H1 (cell line): ENCODE measurements around the gene SOCS7. TPM values are rescaled to one million over a fixed set of nuclear protein-coding genes. Genes with fewer than 3 reads are reported as not detected.
A peak's percentile ranks its signal among the peaks of the same experiment; 100 is the strongest.

ENCODE experiments used
- CTCF ChIA-PET: fragments of 300-600 bp; sonication (Branson Sonifier 250); formaldehyde crosslinking; loops from one replicate; lab custom pipeline; 2021; ENCODE audit not compliant: partially characterized antibody; lab: Charles Lee
- POLR2A ChIA-PET: fragments of 300-600 bp; sonication (Branson Sonifier 250); formaldehyde crosslinking; loops from one replicate; lab custom pipeline; 2021; ENCODE audit warnings: inconsistent platforms; ENCODE audit not compliant: partially characterized antibody; lab: Charles Lee
- DNase-seq, 2 experiments: peaks; one replicate each; pipeline versions ENCODE4 v3.0.0 to v3.0.0-alpha.2; 2010 to 2022; ENCODE audit warnings: low spot score in 2 of 2, low read depth in 1 of 2, mixed read lengths in 1 of 2
- FAIRE-seq: peaks from 2 replicates; lab custom pipeline; 2011; peaks lifted over from hg19 to GRCh38; lab: Jason Lieb, UNC
- H2AFZ ChIP-seq: 2 replicates; pipeline ENCODE4 v1.8.1; 2012; ENCODE audit warnings: low read length, inconsistent platforms
- H2AK5ac ChIP-seq: 2 replicates; pipeline ENCODE4 v1.6.1; 2013; ENCODE audit warnings: low read depth, low read length
- H2BK120ac ChIP-seq: replicated peaks from 2 replicates; pipeline ENCODE3; 2013; ENCODE audit warnings: low read depth, low read length, inconsistent platforms
- H2BK12ac ChIP-seq: 2 replicates; pipeline ENCODE4 v1.6.1; 2013; ENCODE audit warnings: low read depth, low read length
- H2BK15ac ChIP-seq: 2 replicates; pipeline ENCODE4 v1.6.1; 2013; ENCODE audit warnings: low read length
- H2BK20ac ChIP-seq: 2 replicates; pipeline ENCODE4 v1.6.1; 2013; ENCODE audit warnings: low read length
- H2BK5ac ChIP-seq: 2 replicates; pipeline ENCODE4 v1.6.1; 2013; ENCODE audit warnings: low read depth, low read length
- H3K14ac ChIP-seq: 2 replicates; pipeline ENCODE4 v1.6.1; 2013; ENCODE audit warnings: inconsistent platforms; ENCODE audit not compliant: insufficient read length
- H3K18ac ChIP-seq: 2 replicates; pipeline ENCODE4 v1.6.1; 2013; ENCODE audit warnings: low read length; ENCODE audit errors: extremely low read depth
- H3K23ac ChIP-seq: 2 replicates; pipeline ENCODE4 v1.6.1; 2013; ENCODE audit warnings: inconsistent platforms; ENCODE audit not compliant: insufficient read length
- H3K23me2 ChIP-seq: 2 replicates; pipeline ENCODE4 v1.6.1; 2013; ENCODE audit warnings: low read depth, low read length
- H3K27ac ChIP-seq: 2 replicates; pipeline ENCODE4 v1.6.1; 2011; ENCODE audit warnings: low read depth, low read length, inconsistent platforms
- H3K27me3 ChIP-seq, 4 experiments: replicated peaks in 1 of 4; 1 replicate in 1 of 4; 2 replicates in 3 of 4; pipeline versions ENCODE4 v1.6.1 to v1.8.1; 2011 to 2013; ENCODE audit warnings: low read length in 3 of 4, mild to moderate bottlenecking in 3 of 4, inconsistent platforms in 2 of 4, mixed read lengths in 2 of 4, moderate library complexity in 1 of 4; ENCODE audit not compliant: control insufficient read depth in 3 of 4, insufficient read depth in 3 of 4; ENCODE audit errors: extremely low read depth in 1 of 4
- H3K36me3 ChIP-seq, 4 experiments: 2 replicates each; pipeline versions ENCODE4 v1.6.1 to v1.8.1; 2011 to 2013; ENCODE audit warnings: mild to moderate bottlenecking in 4 of 4, low read length in 3 of 4, moderate library complexity in 2 of 4, control low read depth in 1 of 4, inconsistent platforms in 1 of 4; ENCODE audit not compliant: insufficient read depth in 4 of 4, control insufficient read depth in 2 of 4
- H3K4ac ChIP-seq: replicated peaks from 2 replicates; pipeline ENCODE3; 2013; ENCODE audit warnings: low read length, low read depth, mixed read lengths, inconsistent platforms; ENCODE audit not compliant: insufficient read length
- H3K4me1 ChIP-seq, 4 experiments: replicated peaks in 1 of 4; 1 replicate in 1 of 4; 2 replicates in 3 of 4; pipeline versions ENCODE4 v1.6.1 to v1.8.1; 2011 to 2013; ENCODE audit warnings: low read length in 3 of 4, inconsistent platforms in 2 of 4, mixed read lengths in 1 of 4; ENCODE audit not compliant: insufficient read depth in 4 of 4, control insufficient read depth in 3 of 4
- H3K4me2 ChIP-seq, 2 experiments: 2 replicates each; pipeline versions ENCODE4 v1.6.1 to v1.8.1; 2011 to 2013; ENCODE audit warnings: low read depth in 2 of 2, low read length in 2 of 2, control low read depth in 1 of 2, inconsistent platforms in 1 of 2, mild to moderate bottlenecking in 1 of 2; ENCODE audit not compliant: insufficient read depth in 1 of 2
- H3K4me3 ChIP-seq, 4 experiments: fragments of 200-600, 300-600 bp in 1 of 4; sonication (generic), shearing (Covaris generic), sonication (Bioruptor Twin) in 1 of 4; 2 replicates each; pipeline versions ENCODE4 v1.5.1 to v1.8.1; 2011 to 2016; ENCODE audit warnings: low read length in 4 of 4, low read depth in 3 of 4, control low read depth in 2 of 4, inconsistent platforms in 2 of 4, mild to moderate bottlenecking in 2 of 4, mixed read lengths in 1 of 4, moderate library complexity in 1 of 4; ENCODE audit not compliant: insufficient read depth in 2 of 4; ENCODE audit errors: extremely low read depth in 1 of 4
- H3K56ac ChIP-seq: replicated peaks from 2 replicates; pipeline ENCODE3; 2013; ENCODE audit warnings: low read depth, mild to moderate bottlenecking, mixed read lengths, low read length, inconsistent platforms; ENCODE audit not compliant: insufficient read length
- H3K79me1 ChIP-seq: 2 replicates; pipeline ENCODE4 v1.6.1; 2013; ENCODE audit warnings: low read depth, low read length, control low read depth
- H3K79me2 ChIP-seq, 2 experiments: 2 replicates each; pipeline versions ENCODE4 v1.6.1 to v1.8.1; 2012 to 2013; ENCODE audit warnings: low read length in 2 of 2, mild to moderate bottlenecking in 2 of 2, inconsistent platforms in 1 of 2; ENCODE audit not compliant: insufficient read depth in 2 of 2, control insufficient read depth in 1 of 2
- H3K9ac ChIP-seq, 4 experiments: replicated peaks in 1 of 4; 1 replicate in 1 of 4; 2 replicates in 3 of 4; pipeline versions ENCODE4 v1.6.1 to v1.8.1; 2011 to 2013; ENCODE audit warnings: low read depth in 3 of 4, low read length in 3 of 4, control low read depth in 2 of 4, mild to moderate bottlenecking in 2 of 4, moderate library complexity in 2 of 4, inconsistent platforms in 1 of 4; ENCODE audit errors: extremely low read depth in 1 of 4
- H3K9me3 ChIP-seq, 2 experiments: 2 replicates each; pipeline versions ENCODE4 v1.6.1 to v1.8.1; 2012 to 2013; ENCODE audit warnings: mild to moderate bottlenecking in 2 of 2, moderate library complexity in 2 of 2, control low read depth in 1 of 2, inconsistent platforms in 1 of 2, low read depth in 1 of 2, low read length in 1 of 2, mixed read lengths in 1 of 2; ENCODE audit not compliant: insufficient read depth in 2 of 2
- H4K20me1 ChIP-seq, 2 experiments: replicated peaks in 1 of 2; 2 replicates each; pipeline versions ENCODE3 to v1.8.1; 2011 to 2013; ENCODE audit warnings: inconsistent platforms in 2 of 2, low read length in 2 of 2, mild to moderate bottlenecking in 1 of 2; ENCODE audit not compliant: insufficient read depth in 2 of 2, control insufficient read depth in 1 of 2
- H4K5ac ChIP-seq: 2 replicates; pipeline ENCODE4 v1.6.1; 2013; ENCODE audit warnings: low read length, low read depth, mixed read lengths, inconsistent platforms; ENCODE audit not compliant: insufficient read length
- H4K8ac ChIP-seq: 2 replicates; pipeline ENCODE4 v1.8.0; 2013; ENCODE audit warnings: mild to moderate bottlenecking, moderate library complexity, low read length, inconsistent platforms; ENCODE audit not compliant: insufficient read depth; ENCODE audit errors: extremely low read depth
- H4K91ac ChIP-seq: replicated peaks from 2 replicates; pipeline ENCODE3; 2013; ENCODE audit warnings: low read length, mixed read lengths, inconsistent platforms; ENCODE audit not compliant: insufficient read length
- CREB1 ChIP-seq: IDR thresholded peaks from 2 replicates; pipeline ENCODE4 v1.6.1; 2012; ENCODE audit warnings: inconsistent platforms
- CTBP2 ChIP-seq: IDR thresholded peaks from 2 replicates; pipeline ENCODE4 v1.7.0; 2011; ENCODE audit warnings: borderline replicate concordance, mild to moderate bottlenecking, moderate library complexity, mixed read lengths, low read length; ENCODE audit not compliant: insufficient read depth, insufficient read length
- GABPA ChIP-seq: IDR thresholded peaks from 2 replicates; pipeline ENCODE4 v1.6.1; 2011; ENCODE audit warnings: mild to moderate bottlenecking, low read length, moderate library complexity, borderline replicate concordance; ENCODE audit not compliant: insufficient read depth
- MAX ChIP-seq: IDR thresholded peaks from 2 replicates; pipeline ENCODE4 v1.6.1; 2012; ENCODE audit warnings: inconsistent platforms
- SIN3A ChIP-seq, 2 experiments: IDR thresholded peaks in 1 of 2; conservative IDR thresholded peaks in 1 of 2; 2 replicates each; pipeline ENCODE4 v1.6.1; 2011 to 2012; ENCODE audit warnings: low read length in 2 of 2, improper control_type of control experiment in 1 of 2, low read depth in 1 of 2, mild to moderate bottlenecking in 1 of 2
- TAF1 ChIP-seq: IDR thresholded peaks from 2 replicates; pipeline ENCODE4 v1.6.1; 2011; ENCODE audit warnings: mild to moderate bottlenecking, low read depth, low read length
- USF2 ChIP-seq: IDR thresholded peaks from 2 replicates; pipeline ENCODE4 v1.6.1; 2011; ENCODE audit warnings: low read length, improper control_type of control experiment
- ZNF274 ChIP-seq: IDR thresholded peaks from 2 replicates; pipeline ENCODE4 v1.7.0; 2012; ENCODE audit warnings: low read length, borderline replicate concordance; ENCODE audit errors: extremely low read depth
- WGBS, 2 experiments: shearing (Covaris generic) in 1 of 2; methylation state at CpG; one replicate each; pipeline versions ENCODE4 v1.1.6 to v1.1.7; 2013 to 2015; ENCODE audit warnings: low lambda C conversion rate in 2 of 2, mixed read lengths in 2 of 2, inconsistent platforms in 1 of 2, low coverage in 1 of 2, missing lambda C conversion rate in 1 of 2; ENCODE audit not compliant: insufficient replicate concordance in 2 of 2, insufficient coverage in 1 of 2, insufficient read length in 1 of 2; ENCODE audit errors: extremely low coverage in 1 of 2, missing lambda C conversion rate in 1 of 2; 5-methylcytosine and 5-hydroxymethylcytosine counted together
- polyA plus RNA-seq, 7 experiments: library from polyadenylated mRNA; depleted of rRNA in 3 of 7; stranded (reverse) in 5 of 7; unstranded in 2 of 7; fragments of >200 nt in 5 of 7; fragments of 200-250 nt in 2 of 7; gene quantifications; 1 replicate in 5 of 7; 2 replicates in 1 of 7; 4 replicates in 1 of 7; pipeline versions ENCODE4 v1.2.1 to v1.2.3, GENCODE V29; 2011 to 2013; ENCODE audit warnings: missing spikeins in 2 of 7, mixed read lengths in 2 of 7
- total RNA-seq: library from RNA; stranded (reverse); fragmentation: NEBNext Ultra II Directional; extraction: Animal tissue kit (Norgen Biotek cat#: 25700); gene quantifications from 2 replicates; pipeline ENCODE4 v1.2.1, GENCODE V29; 2021

The SOCS7 gene
- total and polyA plus RNA-seq, 2 of the 8 experiments (the other 6 are each of a cell fraction or from before 2014, with no cell fraction given): 13.5 to 26.9 TPM

- H3K79me2 ChIP-seq: peaks cover 0 to 77% of the 10 kb centered on the region in 2 experiments; a peak in 2 of 4 replicates
- 0 out of 2 replicates have a peak overlapping the region, but pooled peaks have one; percentile 84 for H2BK15ac ChIP-seq
- H2BK20ac ChIP-seq: no peak overlapping the region
- H3K23ac ChIP-seq: no peak overlapping the region
- no peak overlapping the region for H3K14ac ChIP-seq
- no peak overlapping the region for H4K91ac ChIP-seq
- H2AFZ ChIP-seq: no peak overlapping the region
- H3K4me3 ChIP-seq: no peak overlapping the region
- H4K20me1 ChIP-seq: peaks cover 0 to 3% of the 10 kb centered on the region in 2 experiments
- no peaks in the 10 kb centered on the region for H3K27me3 ChIP-seq
- no peak overlapping the region for H3K4me2 ChIP-seq
- H3K18ac ChIP-seq: peak overlapping the region; percentile 56; the same call in 1 of the 2 replicates
- FAIRE-seq (no peak), DNase-seq (peak in 1 of 2 experiments; percentile 80)
- no peak overlapping the region for H3K27ac ChIP-seq
- H3K9me3 ChIP-seq: no peaks in the 10 kb centered on the region
- H3K36me3 ChIP-seq: no peaks in the 10 kb centered on the region
- peaks cover 11% of the 10 kb centered on the region; the same call in 1 of the 2 replicates for H3K79me1 ChIP-seq
- H2BK120ac ChIP-seq: no peak overlapping the region
- WGBS, 2 experiments: 43% methylated on average over 14 of the region's 14 CpGs; no CpG with 5 or more reads in 1 of the 2 experiments
- no peak overlapping the region for H2AK5ac ChIP-seq
- H2BK12ac ChIP-seq: peak overlapping the region; percentile 55; the same call in 1 of the 2 replicates
- H3K4ac ChIP-seq: no peak overlapping the region
- H3K23me2 ChIP-seq: no peaks in the 10 kb centered on the region
- H3K9ac ChIP-seq: no peak overlapping the region
- ChIA-PET CTCF (interaction anchor here (0.6 to 12.9 kb wide), 21 partner anchors 10 to 1961 kb away, joined by 3 to 204 read pairs (median 6); partner anchors contain the start of genes ARHGAP23 and GPR179), POLR2A (interaction anchor here (1.1 to 10.5 kb wide), 5 partner anchors 6 to 22 kb away, joined by 3 to 107 read pairs (median 6); partner anchors contain the start of gene ARHGAP23)
- no peak overlapping the region for H4K5ac ChIP-seq
- peak overlapping the region; percentile 22; the same call in 1 of the 2 replicates for H2BK5ac ChIP-seq
- H4K8ac ChIP-seq: no peak overlapping the region
- H3K4me1 ChIP-seq: peaks cover 3 to 50% (median 31%) of the 10 kb centered on the region in 4 experiments
- no peak overlapping the region for H3K56ac ChIP-seq
- TF ChIP-seq USF2 (no peak), MAX (peak; percentile 17; the same call in 1 of the 2 replicates), CTBP2 (peak; percentile 48), ZNF274 (no peak), TAF1 (no peak), CREB1 (0 out of 2 replicates have a peak, but pooled peaks have one; percentile 34), GABPA (peak; percentile 21; the same call in 1 of the 2 replicates), SIN3A (conservative IDR thresholded peaks at IDR 0.05 in 1 of 2, IDR thresholded peaks at IDR 0.05 in 1 of 2; ENCODE audit: low read depth in 1 of 2, low read length in 2 of 2) (peak; percentile 33 to 79; a peak in 1 of 4 replicates)
Observed at GRCh38 chr17:38444151-38444550, 92.5 kb downstream of the SOCS7 start.
